ENCODE results near the gene ROCK1.
"Not testable (repeated sequence)": the region's sequence is repeated elsewhere in the genome, so short reads cannot be mapped to it uniquely, and the experiment has no call there.

ROCK1 gene

GRCh38 chr18:21111346-21112139 is at the start of gene ROCK1:
ROCK1 (minus strand) TSS chr18:21111813; CDS start chr18:21110910, 903 bp downstream.
- peak; percentile 95 for DNase-seq (ENCODE audit: low spot score)

- no peak for DNase-seq (ENCODE audit: low spot score)
Observed at GRCh38 chr18:21155443-21155842, 43.8 kb upstream of the ROCK1 start.

- DNase-seq (ENCODE audit: low spot score), result no peak
Observed at GRCh38 chr18:21146016-21146415, 34.4 kb upstream of the ROCK1 start.

- DNase-seq (ENCODE audit: low spot score), result no peak
Observed at GRCh38 chr18:21145371-21145770, 33.8 kb upstream of the ROCK1 start.

- no peak for DNase-seq (ENCODE audit: low spot score)
Observed at GRCh38 chr18:21141668-21142422, 30.2 kb upstream of the ROCK1 start.

- not testable (repeated sequence) for DNase-seq (ENCODE audit: low spot score)
Observed at GRCh38 chr18:21137719-21138488, 26.3 kb upstream of the ROCK1 start.

GRCh38 chr18:21134895-21135294 is 23.3 kb upstream of the ROCK1 start:
- DNase-seq (ENCODE audit: low spot score), result no peak

- no peak for DNase-seq (ENCODE audit: low spot score)
Observed at GRCh38 chr18:21132398-21132918, 20.8 kb upstream of the ROCK1 start.

GRCh38 chr18:21131698-21132227 is 20.1 kb upstream of the ROCK1 start:
- no peak for DNase-seq (ENCODE audit: low spot score)

GRCh38 chr18:21129566-21130216 is 18.1 kb upstream of the ROCK1 start:
- no peak for DNase-seq (ENCODE audit: low spot score)

GRCh38 chr18:21123290-21123926 is 11.8 kb upstream of the ROCK1 start:
- no peak for DNase-seq (ENCODE audit: low spot score)

GRCh38 chr18:21118806-21119205 is 7.2 kb upstream of the ROCK1 start:
- no peak for DNase-seq (ENCODE audit: low spot score)

- no peak for DNase-seq (ENCODE audit: low spot score)
Observed at GRCh38 chr18:21117409-21118131, 6.0 kb upstream of the ROCK1 start.

- no peak for DNase-seq (ENCODE audit: low spot score)
Observed at GRCh38 chr18:21115519-21116411, 4.2 kb upstream of the ROCK1 start.

- no peak for DNase-seq (ENCODE audit: low spot score)
Observed at GRCh38 chr18:21112543-21113105, 1.0 kb upstream of the ROCK1 start.

- no peak for DNase-seq (ENCODE audit: low spot score)
Observed at GRCh38 chr18:21112140-21112473, 494 bp upstream of the ROCK1 start.

- DNase-seq (ENCODE audit: low spot score), result peak; percentile 25
Observed at GRCh38 chr18:21110713-21111345, 784 bp downstream of the ROCK1 start.

GRCh38 chr18:21109936-21110712 is 1.5 kb downstream of the ROCK1 start:
- no peak for DNase-seq (ENCODE audit: low spot score)

Measured in iPS-NIHi11 (cell line).